Activated T-cell treated with anti-CD3 and anti-CD28 coated beads for 24 hours (primary cell): ENCODE results near the gene CMTM5.

ENCODE experiments used
- DNase-seq: peaks from one replicate; pipeline ENCODE4 v3.0.0-alpha.2; 2020; ENCODE audit warnings: low read depth

CMTM5 gene

GRCh38 chr14:23358553-23359166 lies 18.2 kb upstream of the CMTM5 start:
- no peak for DNase-seq

- no peak for DNase-seq
These were observed 17.6 kb upstream of the CMTM5 start for GRCh38 chr14:23359167-23359626.

GRCh38 chr14:23359722-23360447 lies 17.0 kb upstream of the CMTM5 start:
- DNase-seq = no peak

- no peak for DNase-seq
These were observed 16.4 kb upstream of the CMTM5 start for GRCh38 chr14:23360496-23360895.

GRCh38 chr14:23361320-23361719 lies 15.5 kb upstream of the CMTM5 start:
- DNase-seq = no peak

- no peak for DNase-seq
These were observed 15.1 kb upstream of the CMTM5 start for GRCh38 chr14:23361763-23362162.

- no peak for DNase-seq
These were observed 14.6 kb upstream of the CMTM5 start for GRCh38 chr14:23362200-23362599.

GRCh38 chr14:23364164-23365035 lies 12.4 kb upstream of the CMTM5 start:
- no peak for DNase-seq

GRCh38 chr14:23365036-23365731 lies 11.7 kb upstream of the CMTM5 start, which contains the start of gene EFS:
Gene EFS (minus strand): TSS chr14:23365172. CDS start chr14:23365025, 147 bp downstream.
- DNase-seq = no peak

- no peak for DNase-seq
These were observed 11.0 kb upstream of the CMTM5 start for GRCh38 chr14:23365732-23366425.

GRCh38 chr14:23366426-23366921 lies 10.4 kb upstream of the CMTM5 start:
- DNase-seq = no peak

GRCh38 chr14:23370221-23370620 lies 6.6 kb upstream of the CMTM5 start:
- no peak for DNase-seq

- no peak for DNase-seq
These were observed 5.0 kb upstream of the CMTM5 start for GRCh38 chr14:23371865-23372264.

- no peak for DNase-seq
These were observed 4.3 kb upstream of the CMTM5 start, which contains the start of gene IL25 for GRCh38 chr14:23372509-23372908. Gene IL25 (plus strand): TSS chr14:23372809.

- DNase-seq = no peak
These were observed 3.8 kb upstream of the CMTM5 start for GRCh38 chr14:23373041-23373440.

- DNase-seq = no peak
These were observed 1.2 kb upstream of the CMTM5 start for GRCh38 chr14:23375527-23376251.

GRCh38 chr14:23377198-23377550 lies 328 bp downstream of the CMTM5 start:
- no peak for DNase-seq

- DNase-seq = no peak
These were observed 1.0 kb downstream of the CMTM5 start for GRCh38 chr14:23377573-23378563.

GRCh38 chr14:23378612-23379220 lies 1.9 kb downstream of the CMTM5 start:
- DNase-seq = no peak
